SU-DHL-6 (cell line): ENCODE data around the gene DHRS7B.

Experiments used
- EZH2phosphoT487 ChIP-seq: fragments of 200-600 bp; sonication (generic), shearing (Covaris generic); conservative IDR thresholded peaks from 2 replicates; pipeline ENCODE4 v1.6.1; 2018; ENCODE audit warnings: mild to moderate bottlenecking, antibody characterized with exemption, low read length, moderate library complexity, mixed read lengths
- TF ChIP-seq, protein P1 (sequence below): fragments of 200-600 bp; sonication (generic); IDR thresholded peaks from one replicate; pipeline ENCODE4 v1.5.1; 2017; ENCODE audit warnings: antibody characterized with exemption, mild to moderate bottlenecking, low read length, moderate library complexity; ENCODE audit not compliant: insufficient read depth, poor library complexity, severe bottlenecking

DNA sequence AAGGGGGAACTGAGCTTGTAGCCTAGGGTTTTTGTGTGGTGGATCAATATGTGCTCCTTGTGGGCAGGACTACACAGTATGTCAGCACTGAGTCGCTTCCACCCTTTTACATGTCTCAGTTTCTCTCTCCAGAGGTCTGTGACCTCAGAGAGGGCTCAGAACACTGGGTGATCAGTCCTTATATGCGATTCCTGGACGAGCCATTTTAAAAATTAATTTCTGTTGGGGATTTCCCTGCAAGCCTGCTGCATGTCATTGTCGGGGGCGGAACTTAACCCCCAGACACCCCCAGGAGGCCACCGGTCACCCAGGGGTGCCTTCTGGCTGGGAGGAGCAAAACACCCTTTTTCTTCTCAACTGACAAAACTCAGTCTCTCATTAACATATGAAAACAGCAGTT, 14.1 kb downstream of the DHRS7B start:
- TF ChIP-seq, protein P1, sequence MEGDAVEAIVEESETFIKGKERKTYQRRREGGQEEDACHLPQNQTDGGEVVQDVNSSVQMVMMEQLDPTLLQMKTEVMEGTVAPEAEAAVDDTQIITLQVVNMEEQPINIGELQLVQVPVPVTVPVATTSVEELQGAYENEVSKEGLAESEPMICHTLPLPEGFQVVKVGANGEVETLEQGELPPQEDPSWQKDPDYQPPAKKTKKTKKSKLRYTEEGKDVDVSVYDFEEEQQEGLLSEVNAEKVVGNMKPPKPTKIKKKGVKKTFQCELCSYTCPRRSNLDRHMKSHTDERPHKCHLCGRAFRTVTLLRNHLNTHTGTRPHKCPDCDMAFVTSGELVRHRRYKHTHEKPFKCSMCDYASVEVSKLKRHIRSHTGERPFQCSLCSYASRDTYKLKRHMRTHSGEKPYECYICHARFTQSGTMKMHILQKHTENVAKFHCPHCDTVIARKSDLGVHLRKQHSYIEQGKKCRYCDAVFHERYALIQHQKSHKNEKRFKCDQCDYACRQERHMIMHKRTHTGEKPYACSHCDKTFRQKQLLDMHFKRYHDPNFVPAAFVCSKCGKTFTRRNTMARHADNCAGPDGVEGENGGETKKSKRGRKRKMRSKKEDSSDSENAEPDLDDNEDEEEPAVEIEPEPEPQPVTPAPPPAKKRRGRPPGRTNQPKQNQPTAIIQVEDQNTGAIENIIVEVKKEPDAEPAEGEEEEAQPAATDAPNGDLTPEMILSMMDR = no peak
- no peak for TF ChIP-seq EZH2phosphoT487
